ENCODE results near the gene NFE2L1.

Gene NFE2L1

DNA sequence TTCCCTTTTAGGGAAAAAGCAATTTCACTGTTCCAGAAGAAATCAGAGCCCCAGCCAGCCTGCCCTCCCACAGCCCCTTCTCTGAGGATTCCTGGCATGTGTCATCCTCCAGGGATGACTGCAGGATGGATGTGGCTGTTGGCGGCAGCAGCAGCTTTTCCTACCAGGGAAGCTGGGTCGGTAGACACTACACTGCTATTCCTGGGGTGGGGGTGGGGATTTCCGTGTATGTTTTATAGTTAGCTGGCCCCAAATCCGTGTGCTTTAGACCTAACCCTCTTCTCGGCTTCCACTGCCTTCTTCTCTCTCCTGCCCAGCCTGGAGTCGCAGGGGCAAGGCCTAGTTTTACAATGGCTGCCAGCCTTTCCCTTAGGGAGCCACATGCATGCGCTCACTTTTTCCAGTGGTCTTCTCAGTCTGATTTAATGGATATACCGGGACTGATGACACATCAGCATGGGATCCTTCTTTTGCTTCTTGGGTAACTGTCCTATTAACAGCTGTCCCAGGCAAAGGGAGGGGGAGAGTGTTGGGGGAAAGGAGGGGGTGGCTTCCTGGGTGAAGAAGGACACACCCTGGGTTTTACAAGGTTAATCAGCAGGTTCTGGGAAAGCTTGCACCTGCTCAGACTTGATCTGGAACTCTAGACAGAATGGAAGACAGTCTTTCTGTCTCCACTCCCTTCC, 2.7 kb upstream of the NFE2L1 start:
- H2AK5ac ChIP-seq (ENCODE audit: low read length): no peak overlapping the region
- no peak overlapping the region for H2AFZ ChIP-seq (ENCODE audit: insufficient read depth, low read length, poor library complexity)
- H3K4me3 ChIP-seq (ENCODE audit: low read depth, low read length): no peak overlapping the region
- no peak overlapping the region for H4K12ac ChIP-seq (ENCODE audit: low read depth, low read length)
- no peak overlapping the region for H3K23ac ChIP-seq (ENCODE audit: low read length)
- no peak overlapping the region for H3K27ac ChIP-seq (ENCODE audit: low read depth, low read length)
- no peak overlapping the region for H3K14ac ChIP-seq (ENCODE audit: low read length)
- H4K8ac ChIP-seq (ENCODE audit: low read depth, low read length): no peak overlapping the region
- H3K4me1 ChIP-seq (ENCODE audit: control insufficient read depth in 1 of 2, insufficient read depth in 2 of 2, low read length in 2 of 2): peaks cover 0 to 14% of the 10 kb centered on the region in 2 experiments
- H3K4me2 ChIP-seq (ENCODE audit: low read length): no peak overlapping the region
- no peak overlapping the region for H4K91ac ChIP-seq (ENCODE audit: low read depth, low read length)
- H2BK12ac ChIP-seq (ENCODE audit: low read length): no peak overlapping the region
- H3K79me1 ChIP-seq (ENCODE audit: low read length): peaks cover 14% of the 10 kb centered on the region
- H3K9me3 ChIP-seq (ENCODE audit: insufficient read depth, low read depth, low read length): peaks cover 4% of the 10 kb centered on the region
- WGBS (ENCODE audit: extremely low coverage, insufficient coverage, insufficient read length): no CpG with 5 or more reads among the region's 8 CpGs
- H2BK120ac ChIP-seq (ENCODE audit: insufficient read depth, low read length, poor library complexity): no peak overlapping the region
- H3K36me3 ChIP-seq (ENCODE audit: control insufficient read depth in 1 of 2, insufficient read depth in 2 of 2, low read length in 2 of 2): peaks cover 0 to under 1% of the 10 kb centered on the region in 2 experiments
- H3K4ac ChIP-seq (ENCODE audit: low read depth, low read length): no peak overlapping the region
- no peak overlapping the region for H2BK5ac ChIP-seq (ENCODE audit: low read depth, low read length, poor library complexity)
- peaks cover 11% of the 10 kb centered on the region for H3K79me2 ChIP-seq (ENCODE audit: control insufficient read depth, insufficient read depth, low read length, poor library complexity)
- DNase-seq: no peak
- no peak overlapping the region for H3K9ac ChIP-seq (ENCODE audit: low read length)
- no peaks in the 10 kb centered on the region for H3K27me3 ChIP-seq (ENCODE audit: insufficient read depth, low read length)
- no peak overlapping the region for H3K18ac ChIP-seq (ENCODE audit: low read length)

DNA sequence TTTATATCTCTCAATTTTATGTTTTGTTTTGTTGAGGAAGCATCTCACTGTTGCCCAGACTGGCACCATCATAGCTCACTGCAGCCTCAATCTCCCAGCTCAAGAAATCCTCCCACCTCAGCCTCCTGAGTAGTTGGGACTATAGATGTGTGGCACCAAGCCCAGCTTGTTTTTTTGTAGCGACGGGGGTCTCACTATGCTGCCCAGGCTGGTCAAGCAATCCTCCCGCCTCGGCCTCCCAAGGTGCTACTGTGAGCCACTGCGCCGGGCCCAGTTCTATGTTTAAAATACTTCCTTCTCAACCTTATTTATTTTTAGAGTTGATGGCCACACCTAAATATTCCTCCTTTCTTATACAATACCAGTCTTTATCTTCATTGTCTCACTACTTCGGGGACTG, 1.9 kb upstream of the NFE2L1 start:
- Histone ChIP-seq H3K9ac (ENCODE audit: low read length) (no peak overlapping the region), H3K27me3 (ENCODE audit: insufficient read depth, low read length) (no peaks in the 10 kb centered on the region), H3K23ac (ENCODE audit: low read length) (no peak overlapping the region), H3K4me1 (ENCODE audit: control insufficient read depth in 1 of 2, insufficient read depth in 2 of 2, low read length in 2 of 2) (peaks cover 2 to 18% of the 10 kb centered on the region in 2 experiments), H3K79me1 (ENCODE audit: low read length) (peaks cover 14% of the 10 kb centered on the region), H2BK120ac (ENCODE audit: insufficient read depth, low read length, poor library complexity) (no peak overlapping the region), H2AFZ (ENCODE audit: insufficient read depth, low read length, poor library complexity) (no peak overlapping the region), H4K8ac (ENCODE audit: low read depth, low read length) (no peak overlapping the region), H3K27ac (ENCODE audit: low read depth, low read length) (no peak overlapping the region), H3K4ac (ENCODE audit: low read depth, low read length) (no peak overlapping the region), H2BK12ac (ENCODE audit: low read length) (no peak overlapping the region), H3K4me2 (ENCODE audit: low read length) (no peak overlapping the region), H3K79me2 (ENCODE audit: control insufficient read depth, insufficient read depth, low read length, poor library complexity) (peaks cover 11% of the 10 kb centered on the region), H3K36me3 (ENCODE audit: control insufficient read depth in 1 of 2, insufficient read depth in 2 of 2, low read length in 2 of 2) (peaks cover 7 to 9% of the 10 kb centered on the region in 2 experiments), H2BK5ac (ENCODE audit: low read depth, low read length, poor library complexity) (no peak overlapping the region), H3K4me3 (ENCODE audit: low read depth, low read length) (no peak overlapping the region), H3K18ac (ENCODE audit: low read length) (no peak overlapping the region), H4K91ac (ENCODE audit: low read depth, low read length) (no peak overlapping the region), H3K14ac (ENCODE audit: low read length) (no peak overlapping the region), H4K12ac (ENCODE audit: low read depth, low read length) (no peak overlapping the region), H2AK5ac (ENCODE audit: low read length) (no peak overlapping the region), H3K9me3 (ENCODE audit: insufficient read depth, low read depth, low read length) (peaks cover 4% of the 10 kb centered on the region)
- no peak for DNase-seq
- WGBS (ENCODE audit: extremely low coverage, insufficient coverage, insufficient read length): no CpG with 5 or more reads among the region's 7 CpGs

DNA sequence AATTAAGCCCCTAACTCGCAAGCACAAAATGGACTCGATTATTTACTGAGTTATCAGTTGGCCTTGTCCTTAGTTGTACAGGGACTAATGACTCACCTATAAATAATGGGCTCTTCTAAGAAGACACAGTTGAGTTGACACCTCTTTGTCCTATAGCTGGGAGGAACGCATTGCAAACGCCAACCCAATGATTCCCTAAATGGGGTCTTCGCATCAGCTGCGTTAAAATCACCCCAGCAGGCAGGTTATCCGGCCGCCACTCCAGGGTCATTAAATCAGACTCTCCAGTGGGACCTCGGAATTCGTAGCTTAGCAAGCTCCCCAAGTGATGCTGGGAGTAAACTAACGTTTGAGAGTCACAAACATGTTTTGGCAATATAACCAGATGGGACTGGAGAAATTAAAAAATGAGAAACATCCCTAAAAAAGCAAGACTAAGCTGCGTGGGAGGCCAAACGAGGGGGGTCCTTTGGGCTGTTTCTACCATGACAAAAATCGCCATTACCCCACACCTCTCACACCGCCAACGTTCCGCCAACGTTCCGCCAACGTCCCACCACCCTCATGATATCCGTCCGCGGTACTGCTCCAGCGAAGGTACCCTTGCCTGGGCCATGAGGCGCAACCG, 932 bp upstream of the NFE2L1 start:
- H3K27me3 ChIP-seq (ENCODE audit: insufficient read depth, low read length): no peaks in the 10 kb centered on the region
- peak overlapping the region; percentile 91 for H2BK5ac ChIP-seq (ENCODE audit: low read depth, low read length, poor library complexity)
- peak overlapping the region; percentile 61 for H3K4me2 ChIP-seq (ENCODE audit: low read length)
- H3K27ac ChIP-seq (ENCODE audit: low read depth, low read length): peak overlapping the region; percentile 86
- peak overlapping the region; percentile 60 for H3K9ac ChIP-seq (ENCODE audit: low read length)
- H4K91ac ChIP-seq (ENCODE audit: low read depth, low read length): peak overlapping the region; percentile 91
- H3K23ac ChIP-seq (ENCODE audit: low read length): no peak overlapping the region
- peak overlapping the region; percentile 87 for H3K4me3 ChIP-seq (ENCODE audit: low read depth, low read length)
- peaks cover 14% of the 10 kb centered on the region for H3K79me1 ChIP-seq (ENCODE audit: low read length)
- H2AFZ ChIP-seq (ENCODE audit: insufficient read depth, low read length, poor library complexity): peak overlapping the region; percentile 94
- peak overlapping the region; percentile 85 for H2BK120ac ChIP-seq (ENCODE audit: insufficient read depth, low read length, poor library complexity)
- peak overlapping the region; percentile 98 for H4K8ac ChIP-seq (ENCODE audit: low read depth, low read length)
- no peak for DNase-seq
- peaks cover 12 to 17% of the 10 kb centered on the region in 2 experiments for H3K36me3 ChIP-seq (ENCODE audit: control insufficient read depth in 1 of 2, insufficient read depth in 2 of 2, low read length in 2 of 2)
- H3K79me2 ChIP-seq (ENCODE audit: control insufficient read depth, insufficient read depth, low read length, poor library complexity): peaks cover 11% of the 10 kb centered on the region
- no CpG with 5 or more reads among the region's 26 CpGs for WGBS (ENCODE audit: extremely low coverage, insufficient coverage, insufficient read length)
- H3K18ac ChIP-seq (ENCODE audit: low read length): peak overlapping the region; percentile 98
- peak overlapping the region; percentile 98 for H4K12ac ChIP-seq (ENCODE audit: low read depth, low read length)
- H3K14ac ChIP-seq (ENCODE audit: low read length): peak overlapping the region; percentile 99
- H2BK12ac ChIP-seq (ENCODE audit: low read length): no peak overlapping the region
- H2AK5ac ChIP-seq (ENCODE audit: low read length): peak overlapping the region; percentile 85
- H3K4ac ChIP-seq (ENCODE audit: low read depth, low read length): peak overlapping the region; percentile 87
- peaks cover 4% of the 10 kb centered on the region for H3K9me3 ChIP-seq (ENCODE audit: insufficient read depth, low read depth, low read length)
- peaks cover 8 to 27% of the 10 kb centered on the region in 2 experiments for H3K4me1 ChIP-seq (ENCODE audit: control insufficient read depth in 1 of 2, insufficient read depth in 2 of 2, low read length in 2 of 2)

DNA sequence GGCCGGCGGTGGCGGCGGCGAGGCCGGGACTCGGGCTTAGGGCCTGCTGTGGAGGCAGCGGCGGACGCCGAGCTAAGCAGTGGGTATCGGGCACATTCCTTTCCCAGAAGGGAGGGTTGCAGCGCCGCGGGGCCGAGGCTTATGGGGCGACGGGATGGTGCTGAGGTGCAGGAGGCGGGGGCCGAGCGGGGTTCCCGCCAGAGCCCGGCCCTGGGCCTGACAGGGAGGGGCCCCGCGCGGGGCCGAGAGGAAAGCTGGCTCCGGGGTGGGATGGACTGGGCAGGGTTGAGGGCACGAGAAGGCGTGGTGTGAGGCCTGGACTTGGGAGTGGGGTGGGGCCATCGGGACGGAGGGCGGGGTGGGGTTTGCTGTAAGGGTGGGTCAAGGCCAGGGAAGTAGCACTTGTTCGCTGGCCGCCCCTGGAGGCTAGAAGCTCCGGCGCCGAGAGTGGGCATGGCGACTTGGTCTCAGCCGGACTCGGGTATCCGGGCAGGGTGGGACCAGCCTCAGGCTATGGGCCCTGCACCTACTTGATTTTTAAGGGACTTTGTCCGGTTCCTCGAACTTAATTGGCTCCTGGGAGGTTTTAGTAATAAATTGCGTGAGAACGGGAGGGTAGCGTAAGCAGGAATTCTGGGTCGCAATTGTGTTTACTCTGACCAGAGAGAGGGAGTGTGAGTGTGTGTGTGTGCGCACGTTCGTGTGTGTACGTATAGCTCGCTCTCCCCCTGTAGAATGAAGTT, 396 bp downstream of the NFE2L1 start:
- Histone ChIP-seq H2BK5ac (ENCODE audit: low read depth, low read length, poor library complexity) (peak overlapping the region; percentile 99), H3K79me2 (ENCODE audit: control insufficient read depth, insufficient read depth, low read length, poor library complexity) (peaks cover 11% of the 10 kb centered on the region), H3K36me3 (ENCODE audit: control insufficient read depth in 1 of 2, insufficient read depth in 2 of 2, low read length in 2 of 2) (peaks cover 14 to 27% of the 10 kb centered on the region in 2 experiments), H3K14ac (ENCODE audit: low read length) (peak overlapping the region; percentile 100), H3K27ac (ENCODE audit: low read depth, low read length) (peak overlapping the region; percentile 99), H2BK120ac (ENCODE audit: insufficient read depth, low read length, poor library complexity) (peak overlapping the region; percentile 100), H2BK12ac (ENCODE audit: low read length) (peak overlapping the region; percentile 52), H3K27me3 (ENCODE audit: insufficient read depth, low read length) (no peaks in the 10 kb centered on the region), H3K4ac (ENCODE audit: low read depth, low read length) (peak overlapping the region; percentile 98), H3K79me1 (ENCODE audit: low read length) (peaks cover 14% of the 10 kb centered on the region), H3K23ac (ENCODE audit: low read length) (no peak overlapping the region), H2AFZ (ENCODE audit: insufficient read depth, low read length, poor library complexity) (peak overlapping the region; percentile 100), H4K91ac (ENCODE audit: low read depth, low read length) (peak overlapping the region; percentile 100), H3K18ac (ENCODE audit: low read length) (peak overlapping the region; percentile 100), H3K9ac (ENCODE audit: low read length) (peak overlapping the region; percentile 92), H2AK5ac (ENCODE audit: low read length) (peak overlapping the region; percentile 99), H3K4me3 (ENCODE audit: low read depth, low read length) (peak overlapping the region; percentile 93), H4K12ac (ENCODE audit: low read depth, low read length) (peak overlapping the region; percentile 100), H4K8ac (ENCODE audit: low read depth, low read length) (peak overlapping the region; percentile 100), H3K9me3 (ENCODE audit: insufficient read depth, low read depth, low read length) (peaks cover 2% of the 10 kb centered on the region), H3K4me1 (ENCODE audit: control insufficient read depth in 1 of 2, insufficient read depth in 2 of 2, low read length in 2 of 2) (peaks cover 12 to 32% of the 10 kb centered on the region in 2 experiments), H3K4me2 (ENCODE audit: low read length) (peak overlapping the region; percentile 82)
- DNase-seq: peak; percentile 66 to 71
- no CpG with 5 or more reads among the region's 53 CpGs for WGBS (ENCODE audit: extremely low coverage, insufficient coverage, insufficient read length)
